Activated naive CD4-positive, alpha-beta T cell treated with anti-CD3 and anti-CD28 coated beads for 36 hours (primary cell): ENCODE data around the gene ATP9B. TPM values are rescaled to one million over a fixed set of nuclear protein-coding genes. Genes with fewer than 3 reads are reported as not detected.
"Not testable (repeated sequence)": the region's sequence is repeated elsewhere in the genome, so short reads cannot be mapped to it uniquely, and the experiment has no call there.

Source experiments
- CTCF ChIA-PET: fragments of 350-600 bp; sonication (Branson Sonifier 250); formaldehyde crosslinking; loops from one replicate; lab custom pipeline; 2021; ENCODE audit warnings: antibody characterized with exemption; lab: Charles Lee
- DNase-seq: peaks from one replicate; pipeline ENCODE4 v3.0.0-alpha.2; 2020
- H3K27ac Mint-ChIP-seq: one replicate; pipeline ENCODE4 v1.8.0; 2021; ENCODE audit warnings: mild to moderate bottlenecking, mixed read lengths
- H3K27me3 Mint-ChIP-seq: one replicate; pipeline ENCODE4 v1.8.0; 2021; ENCODE audit warnings: low read depth, mixed read lengths
- H3K36me3 Mint-ChIP-seq: one replicate; pipeline ENCODE4 v1.8.0; 2021; ENCODE audit warnings: low read depth, mixed read lengths
- H3K4me1 Mint-ChIP-seq: one replicate; pipeline ENCODE4 v1.8.0; 2021; ENCODE audit warnings: low read depth, mixed read lengths
- H3K4me3 Mint-ChIP-seq: one replicate; pipeline ENCODE4 v1.8.0; 2021; ENCODE audit warnings: mild to moderate bottlenecking, moderate library complexity, mixed read lengths
- H3K9me3 Mint-ChIP-seq: one replicate; pipeline ENCODE4 v1.8.0; 2021; ENCODE audit warnings: mixed read lengths
- intact Hi-C: fragments of 100-400 bp; cut with micrococcal nuclease; formaldehyde crosslinking; loops from one replicate; pipeline ENCODE4 v1.15.1; 2023
- total RNA-seq, 2 experiments: library from RNA; stranded (reverse); gene quantifications; one replicate each; pipeline ENCODE4 v1.2.3, GENCODE V29; 2021

Gene ATP9B
- total RNA-seq, 2 experiments from 2014 or later, result 18.6 to 19.1 TPM

DNA sequence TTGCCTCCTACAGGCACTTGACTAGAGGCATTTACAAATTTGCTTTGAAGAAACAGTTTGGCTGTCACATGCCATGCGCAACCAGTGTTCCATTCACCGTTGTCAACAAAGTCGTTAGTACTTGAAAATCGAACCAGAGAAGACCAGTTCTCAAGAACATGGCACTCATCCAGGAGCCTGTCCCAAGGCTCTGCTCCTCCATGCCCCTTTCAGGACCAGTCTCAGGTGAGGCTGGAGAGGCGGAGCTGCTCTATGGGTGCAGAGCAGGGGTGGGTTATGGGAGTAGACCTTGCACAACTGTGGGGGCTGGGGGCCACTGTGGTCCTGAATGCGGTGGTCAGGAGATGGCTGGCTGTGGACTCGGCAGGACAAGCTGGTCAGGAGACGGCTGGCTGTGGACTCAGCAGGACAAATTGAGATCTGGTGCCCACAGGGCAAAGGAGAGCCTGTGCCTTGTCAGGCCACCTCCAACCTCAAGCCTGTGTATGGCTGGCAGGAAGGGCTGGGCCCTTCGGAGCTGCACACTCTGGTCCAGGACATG lies 12.3 kb upstream of the ATP9B start:
- CTCF ChIA-PET, result no interaction called here
- DNase-seq, result no peak
- Mint-ChIP-seq H3K4me3 (no peak overlapping the region), H3K36me3 (no peaks in the 10 kb centered on the region), H3K9me3 (no peaks in the 10 kb centered on the region), H3K4me1 (no peaks in the 10 kb centered on the region), H3K27me3 (peaks cover 3% of the 10 kb centered on the region), H3K27ac (no peak overlapping the region)
- intact Hi-C loops, result no loop called here

DNA sequence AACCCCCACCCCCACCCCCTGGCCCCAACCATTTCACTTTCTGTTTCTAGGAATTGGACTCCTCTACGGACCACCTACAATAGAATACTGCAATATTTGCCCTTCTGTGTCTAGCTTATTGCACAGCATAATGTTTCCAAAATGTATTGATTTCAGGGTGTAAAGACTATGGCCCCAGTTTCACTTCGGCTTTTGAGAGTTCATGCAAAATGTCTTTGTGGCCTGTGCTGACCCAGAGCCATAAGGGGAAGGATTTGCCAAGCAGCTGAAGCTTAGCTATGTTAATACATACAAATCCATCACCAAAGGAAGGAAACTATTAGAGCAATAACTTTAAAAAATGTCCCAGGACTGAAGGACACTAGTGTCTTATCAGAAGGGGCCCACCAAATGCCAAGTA lies 11.2 kb upstream of the ATP9B start:
- Mint-ChIP-seq H3K9me3 (no peaks in the 10 kb centered on the region), H3K36me3 (no peaks in the 10 kb centered on the region)

DNA sequence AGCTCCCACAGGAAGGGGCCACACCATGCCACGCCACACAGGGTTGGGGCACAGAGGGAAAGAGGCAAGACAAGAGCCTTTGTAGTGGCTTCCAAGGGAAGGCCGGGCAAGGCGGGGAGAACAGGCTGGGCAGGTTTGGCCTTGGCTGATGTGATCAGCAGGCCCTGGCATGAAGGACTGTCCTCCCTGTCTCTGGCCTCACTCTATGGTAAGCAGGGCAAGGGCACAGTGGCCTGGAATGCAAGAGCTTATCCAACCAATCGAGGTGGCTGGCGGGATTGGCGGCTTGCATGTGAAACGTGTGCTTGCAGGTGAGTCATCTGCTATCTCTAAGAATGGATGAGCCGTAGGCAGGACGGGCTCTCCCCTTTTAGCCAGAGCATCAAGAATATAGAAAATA lies 6.4 kb upstream of the ATP9B start:
- no peak overlapping the region for H3K4me3 Mint-ChIP-seq
- H3K36me3 Mint-ChIP-seq, result peaks cover 23% of the 10 kb centered on the region
- no peak overlapping the region for H3K27ac Mint-ChIP-seq
- intact Hi-C loops, result loop anchor here (10.0 kb wide), 1 partner anchor 1042 kb away; the partner anchor contains the start of gene ADNP2
- peaks cover 21% of the 10 kb centered on the region for H3K9me3 Mint-ChIP-seq
- H3K27me3 Mint-ChIP-seq, result peaks cover 5% of the 10 kb centered on the region
- H3K4me1 Mint-ChIP-seq, result peaks cover 7% of the 10 kb centered on the region
- no peak for DNase-seq
- CTCF ChIA-PET, result no interaction called here

More for the DNA sequence above, 11.2 kb upstream of the ATP9B start:
- Mint-ChIP-seq H3K4me1 (no peaks in the 10 kb centered on the region), H3K27me3 (peaks cover 3% of the 10 kb centered on the region), H3K4me3 (no peak overlapping the region), H3K27ac (no peak overlapping the region)
- CTCF ChIA-PET, result no interaction called here
- DNase-seq, result no peak
- intact Hi-C loops, result no loop called here

DNA sequence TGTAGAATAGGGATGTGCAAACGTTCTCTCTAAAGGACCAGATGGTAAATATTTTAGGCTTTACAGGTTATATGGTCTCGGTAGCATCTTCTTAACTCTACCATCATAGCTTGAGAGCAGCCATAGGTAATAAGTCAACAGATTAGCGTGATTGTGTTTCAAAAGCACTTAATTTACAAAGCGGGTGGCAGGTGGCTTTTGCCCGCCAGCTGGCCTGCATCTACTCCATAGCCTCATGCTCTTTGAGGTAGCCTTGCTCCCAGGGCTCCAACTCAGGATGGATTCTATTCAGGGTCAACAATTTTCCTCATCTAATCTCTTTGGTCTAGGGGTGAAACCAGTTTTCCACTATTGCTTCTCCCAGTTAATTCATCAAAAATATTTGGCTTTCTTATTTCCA lies 5.0 kb upstream of the ATP9B start:
- CTCF ChIA-PET, result no interaction called here

DNA sequence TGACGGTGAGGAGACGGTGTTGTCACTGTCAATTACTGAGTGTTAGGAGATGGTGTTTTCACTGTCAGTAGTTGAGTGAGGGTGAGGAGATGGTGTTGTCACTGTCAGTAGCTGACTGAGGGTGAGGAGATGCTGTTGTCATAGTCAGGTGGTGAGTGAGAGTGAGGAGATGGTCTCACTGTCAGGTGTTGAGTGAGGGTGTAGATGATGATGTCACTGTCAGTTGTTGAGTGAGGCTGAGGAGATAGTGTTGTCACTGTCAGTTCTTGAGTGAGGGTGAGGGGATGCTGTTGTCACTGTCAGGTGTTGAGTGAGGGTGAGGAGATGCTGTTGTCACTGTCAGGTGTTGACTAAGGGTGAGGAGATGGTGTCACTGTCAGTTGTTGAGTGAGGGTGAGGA lies 3.4 kb upstream of the ATP9B start:
- H3K27ac Mint-ChIP-seq, result no peak overlapping the region
- H3K36me3 Mint-ChIP-seq, result peaks cover 23% of the 10 kb centered on the region
- peaks cover 3% of the 10 kb centered on the region for H3K27me3 Mint-ChIP-seq
- peaks cover 16% of the 10 kb centered on the region for H3K4me1 Mint-ChIP-seq
- intact Hi-C loops, result loop anchor here (5.0 to 10.0 kb wide), 3 partner anchors 136 to 1039 kb away; partner anchors contain the start of gene ADNP2
- no peak overlapping the region for H3K4me3 Mint-ChIP-seq
- no peak for DNase-seq
- H3K9me3 Mint-ChIP-seq, result peaks cover 21% of the 10 kb centered on the region
- CTCF ChIA-PET, result no interaction called here

More for the DNA sequence above, 5.0 kb upstream of the ATP9B start:
- Mint-ChIP-seq H3K9me3 (peaks cover 21% of the 10 kb centered on the region), H3K27me3 (peaks cover 3% of the 10 kb centered on the region), H3K36me3 (peaks cover 23% of the 10 kb centered on the region), H3K4me3 (no peak overlapping the region), H3K27ac (no peak overlapping the region), H3K4me1 (peaks cover 11% of the 10 kb centered on the region)
- DNase-seq, result no peak
- intact Hi-C loops, result loop anchor here (10.0 kb wide), 1 partner anchor 1041 kb away; the partner anchor contains the start of gene ADNP2

DNA sequence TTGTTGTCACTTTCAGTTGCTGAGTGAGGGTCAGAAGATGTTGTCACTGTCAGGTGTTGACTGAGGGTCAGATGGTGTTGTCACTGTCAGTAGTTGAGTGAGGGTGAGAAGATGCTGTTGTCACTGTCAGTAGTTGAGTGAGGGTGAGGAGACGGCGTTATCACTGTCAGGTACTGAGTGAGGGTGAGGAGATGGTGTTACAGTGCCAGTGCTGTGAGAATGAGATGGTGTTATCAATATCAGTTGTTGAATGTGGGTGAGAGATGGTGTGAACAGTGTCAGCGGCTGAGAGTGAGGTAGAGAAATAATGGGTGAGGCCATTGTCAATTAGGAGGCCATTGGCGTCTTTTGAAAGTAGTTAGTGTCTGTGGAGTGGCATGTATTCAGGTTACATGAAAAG lies 1.6 kb upstream of the ATP9B start:
- Mint-ChIP-seq H3K9me3 (peaks cover 23% of the 10 kb centered on the region), H3K27me3 (peaks cover 3% of the 10 kb centered on the region), H3K4me1 (peaks cover 28% of the 10 kb centered on the region), H3K27ac (peak overlapping the region; percentile 97), H3K4me3 (peak overlapping the region; percentile 91), H3K36me3 (peaks cover 24% of the 10 kb centered on the region)
- no peak for DNase-seq
- intact Hi-C loops, result loop anchor here (5.0 to 10.0 kb wide), 3 partner anchors 135 to 1037 kb away; partner anchors contain the start of gene ADNP2
- CTCF ChIA-PET, result interaction anchor here (0.6 kb wide), 1 partner anchor 345 kb away, joined by 3 read pairs; no protein-coding TSS in a partner anchor

DNA sequence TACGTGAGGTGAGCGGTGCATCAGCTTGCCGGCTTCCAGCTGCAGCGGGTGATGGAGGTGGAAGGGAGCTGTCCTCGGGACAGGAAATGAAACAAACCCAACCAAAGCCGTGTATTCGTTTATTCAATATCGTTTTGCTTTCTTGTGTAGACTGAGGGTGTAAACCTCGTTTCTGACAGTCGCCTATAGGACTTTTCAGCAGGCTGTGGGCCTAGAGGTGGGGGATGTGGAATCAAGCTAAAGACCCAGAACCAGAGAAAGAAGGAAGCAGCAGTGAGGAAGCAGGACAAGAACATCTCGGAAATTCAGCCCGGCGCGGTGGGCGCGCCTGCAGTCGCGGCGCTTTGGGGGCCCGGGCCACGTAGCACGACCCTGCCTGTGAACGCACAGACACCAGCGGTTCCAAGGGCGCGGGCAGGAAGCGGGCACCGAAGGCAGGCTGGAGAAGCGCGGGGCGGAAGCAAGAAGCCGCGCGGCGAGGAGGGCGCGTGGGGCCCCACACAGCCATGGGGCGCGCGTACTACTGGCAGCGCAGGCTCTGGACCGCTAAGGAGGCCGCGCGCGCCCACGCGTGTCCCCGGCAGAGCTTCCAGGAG lies 755 bp upstream of the ATP9B start:
- peak; percentile 53 for DNase-seq
- H3K4me1 Mint-ChIP-seq, result peaks cover 28% of the 10 kb centered on the region
- peak overlapping the region; percentile 97 for H3K27ac Mint-ChIP-seq
- peaks cover 30% of the 10 kb centered on the region for H3K36me3 Mint-ChIP-seq
- CTCF ChIA-PET, result interaction anchor here (0.6 kb wide), 1 partner anchor 346 kb away, joined by 3 read pairs; no protein-coding TSS in a partner anchor
- intact Hi-C loops, result loop anchor here (5.0 to 10.0 kb wide), 3 partner anchors 134 to 1036 kb away; partner anchors contain the start of gene ADNP2
- peaks cover 3% of the 10 kb centered on the region for H3K27me3 Mint-ChIP-seq
- H3K4me3 Mint-ChIP-seq, result peak overlapping the region; percentile 91
- H3K9me3 Mint-ChIP-seq, result peaks cover 27% of the 10 kb centered on the region

DNA sequence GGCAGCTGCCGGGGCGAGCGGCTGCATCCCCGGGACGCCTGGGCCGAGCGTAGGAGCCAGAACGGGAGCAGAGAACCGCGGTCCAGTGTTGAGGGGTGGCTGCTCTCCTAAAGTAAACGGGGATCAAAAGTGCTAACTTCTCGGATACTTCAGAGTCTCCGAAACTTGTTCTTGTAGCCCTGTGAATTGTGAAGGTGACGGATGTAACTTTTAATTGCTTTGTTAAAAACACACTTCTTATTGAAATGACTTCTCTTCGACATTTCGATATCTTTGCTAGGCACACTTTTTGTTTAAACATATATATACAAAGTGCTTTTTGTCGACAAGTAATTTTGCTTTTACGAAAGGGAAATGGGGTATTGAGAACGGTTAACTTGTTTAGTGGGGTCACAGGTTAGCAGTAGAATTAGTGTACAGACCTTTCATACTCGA lies 540 bp downstream of the ATP9B start:
- CTCF ChIA-PET, result no interaction called here
- peaks cover 3% of the 10 kb centered on the region for H3K27me3 Mint-ChIP-seq
- no peak for DNase-seq
- peaks cover 27% of the 10 kb centered on the region for H3K9me3 Mint-ChIP-seq
- intact Hi-C loops, result loop anchor here (1.0 to 10.0 kb wide), 8 partner anchors 133 to 1035 kb away; partner anchors contain the start of genes ADNP2, CTDP1, NFATC1 and RBFA
- H3K27ac Mint-ChIP-seq, result peak overlapping the region; percentile 89
- H3K4me3 Mint-ChIP-seq, result peak overlapping the region; percentile 91
- H3K4me1 Mint-ChIP-seq, result peaks cover 39% of the 10 kb centered on the region
- peaks cover 39% of the 10 kb centered on the region for H3K36me3 Mint-ChIP-seq

DNA sequence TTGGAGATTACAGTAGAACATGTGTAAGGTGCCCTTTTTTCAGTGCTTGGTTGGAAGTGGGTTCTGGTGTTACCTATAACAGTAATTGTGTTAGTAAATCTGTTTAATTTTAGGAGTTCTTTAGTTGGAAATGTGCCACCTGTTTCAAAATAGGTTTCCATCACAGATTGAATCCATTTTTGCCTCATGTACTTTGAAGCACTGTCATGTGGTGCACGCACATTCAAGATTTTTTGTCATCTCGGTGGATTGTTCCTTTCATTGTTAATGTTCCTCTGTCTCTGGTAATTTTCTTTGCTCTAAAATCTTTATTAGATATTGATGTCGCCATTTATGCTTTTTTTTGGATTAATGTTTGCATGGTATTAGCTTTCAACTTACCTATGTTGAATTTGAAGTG lies 1.3 kb downstream of the ATP9B start:
- peaks cover 27% of the 10 kb centered on the region for H3K9me3 Mint-ChIP-seq
- H3K27me3 Mint-ChIP-seq, result peaks cover 2% of the 10 kb centered on the region
- intact Hi-C loops, result no loop called here
- peaks cover 38% of the 10 kb centered on the region for H3K36me3 Mint-ChIP-seq
- H3K4me3 Mint-ChIP-seq, result peak overlapping the region; percentile 91
- H3K27ac Mint-ChIP-seq, result peak overlapping the region; percentile 37
- H3K4me1 Mint-ChIP-seq, result peaks cover 45% of the 10 kb centered on the region
- CTCF ChIA-PET, result interaction anchor here (0.6 kb wide), 1 partner anchor 30 kb away, joined by 3 read pairs; no protein-coding TSS in a partner anchor
- no peak for DNase-seq

DNA sequence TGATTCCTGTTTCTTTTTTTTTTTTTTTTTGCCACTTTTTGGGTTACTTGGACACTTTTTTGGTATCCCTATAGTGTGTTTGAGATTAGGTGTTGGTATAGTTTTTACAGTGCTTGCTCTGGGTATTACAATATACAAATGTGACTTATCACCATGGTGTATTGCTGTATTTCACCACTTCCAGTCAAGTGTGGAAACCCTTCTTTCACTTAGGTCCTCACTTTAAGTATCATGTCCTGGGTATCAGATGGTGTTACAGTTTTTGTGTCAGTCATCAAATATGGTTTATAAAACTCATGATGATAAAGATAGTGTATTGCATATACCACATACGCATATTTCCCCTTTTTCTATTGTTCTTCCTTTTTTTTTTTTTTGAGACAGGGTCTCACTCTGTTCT lies 1.8 kb downstream of the ATP9B start:
- Mint-ChIP-seq H3K9me3 (peaks cover 23% of the 10 kb centered on the region), H3K27ac (no peak overlapping the region), H3K27me3 (no peaks in the 10 kb centered on the region), H3K4me1 (peaks cover 48% of the 10 kb centered on the region), H3K4me3 (peak overlapping the region; percentile 91), H3K36me3 (peaks cover 35% of the 10 kb centered on the region)
- intact Hi-C loops, result no loop called here
- no peak for DNase-seq
- CTCF ChIA-PET, result no interaction called here

DNA sequence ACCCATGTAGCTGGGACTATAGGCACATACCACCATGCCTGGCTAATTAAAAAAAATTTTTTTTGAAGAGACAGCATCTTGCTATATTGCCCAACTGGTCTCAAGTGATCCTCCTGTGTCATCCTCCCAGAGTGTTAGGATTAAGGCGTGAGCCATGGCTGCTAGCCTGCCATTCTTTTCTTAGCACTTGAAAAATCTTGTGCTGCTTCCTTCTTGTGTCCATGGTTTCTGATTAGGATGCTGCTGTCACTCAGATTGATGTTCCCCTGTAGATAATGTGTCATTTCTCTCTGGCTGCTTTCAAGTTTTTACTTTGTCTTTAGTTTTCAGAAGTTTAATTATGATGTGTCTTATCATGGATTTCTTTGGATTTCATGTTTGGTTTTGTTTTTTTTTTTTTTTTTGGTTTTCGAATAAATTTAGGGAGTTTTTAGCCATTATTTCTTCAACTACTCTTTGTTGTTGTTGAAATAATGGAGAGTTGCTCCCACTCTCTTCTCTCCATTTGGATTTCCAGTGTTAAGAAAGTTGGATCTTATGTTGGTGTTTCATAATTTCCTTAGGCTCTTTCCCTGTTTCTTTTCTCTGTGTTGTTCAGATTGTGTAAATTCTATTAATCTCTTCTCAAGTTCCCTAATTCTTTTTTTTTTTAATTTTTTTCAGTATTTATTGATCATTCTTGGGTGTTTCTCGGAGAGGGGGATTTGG lies 2.5 kb downstream of the ATP9B start:
- CTCF ChIA-PET, result no interaction called here
- no peak overlapping the region for H3K4me3 Mint-ChIP-seq
- no peak overlapping the region for H3K27ac Mint-ChIP-seq
- H3K4me1 Mint-ChIP-seq, result peaks cover 55% of the 10 kb centered on the region
- DNase-seq, result no peak
- H3K9me3 Mint-ChIP-seq, result peaks cover 16% of the 10 kb centered on the region
- H3K27me3 Mint-ChIP-seq, result no peaks in the 10 kb centered on the region
- H3K36me3 Mint-ChIP-seq, result peaks cover 28% of the 10 kb centered on the region
- intact Hi-C loops, result no loop called here

DNA sequence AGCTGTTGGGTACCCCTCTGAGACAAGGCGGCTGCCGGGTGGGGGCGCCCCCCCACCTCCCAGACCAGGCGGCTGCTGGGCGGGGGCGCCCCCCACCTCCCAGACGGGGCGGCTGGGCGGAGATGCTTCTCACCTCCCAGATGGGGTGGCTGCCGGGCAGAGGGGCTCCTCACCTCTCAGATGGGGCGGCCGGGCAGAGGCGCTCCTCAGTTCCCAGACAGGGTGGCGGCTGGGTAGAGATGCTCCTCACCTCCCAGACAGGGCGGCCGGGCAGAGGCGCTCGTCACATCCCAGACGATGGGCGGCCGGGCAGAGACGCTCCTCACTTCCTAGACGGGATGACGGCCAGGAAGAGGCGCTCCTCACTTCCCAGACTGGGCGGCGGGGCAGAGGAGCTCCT lies 3.5 kb downstream of the ATP9B start:
- Mint-ChIP-seq H3K36me3 (peaks cover 18% of the 10 kb centered on the region), H3K4me1 (peaks cover 57% of the 10 kb centered on the region)
- H3K4me3 Mint-ChIP-seq, DNase-seq, H3K27ac Mint-ChIP-seq, H3K27me3 Mint-ChIP-seq, H3K9me3 Mint-ChIP-seq, intact Hi-C loops, CTCF ChIA-PET: not testable (repeated sequence)
